Measurements from ENCODE around the gene TAF11. TPM values are rescaled to one million over a fixed set of nuclear protein-coding genes. Genes with fewer than 3 reads are reported as not detected.

TAF11 gene
- total and polyA plus RNA-seq, 2 of the 8 experiments (the other 6 are each of a cell fraction or from before 2014, with no cell fraction given) = 38.2 to 48.6 TPM

DNA sequence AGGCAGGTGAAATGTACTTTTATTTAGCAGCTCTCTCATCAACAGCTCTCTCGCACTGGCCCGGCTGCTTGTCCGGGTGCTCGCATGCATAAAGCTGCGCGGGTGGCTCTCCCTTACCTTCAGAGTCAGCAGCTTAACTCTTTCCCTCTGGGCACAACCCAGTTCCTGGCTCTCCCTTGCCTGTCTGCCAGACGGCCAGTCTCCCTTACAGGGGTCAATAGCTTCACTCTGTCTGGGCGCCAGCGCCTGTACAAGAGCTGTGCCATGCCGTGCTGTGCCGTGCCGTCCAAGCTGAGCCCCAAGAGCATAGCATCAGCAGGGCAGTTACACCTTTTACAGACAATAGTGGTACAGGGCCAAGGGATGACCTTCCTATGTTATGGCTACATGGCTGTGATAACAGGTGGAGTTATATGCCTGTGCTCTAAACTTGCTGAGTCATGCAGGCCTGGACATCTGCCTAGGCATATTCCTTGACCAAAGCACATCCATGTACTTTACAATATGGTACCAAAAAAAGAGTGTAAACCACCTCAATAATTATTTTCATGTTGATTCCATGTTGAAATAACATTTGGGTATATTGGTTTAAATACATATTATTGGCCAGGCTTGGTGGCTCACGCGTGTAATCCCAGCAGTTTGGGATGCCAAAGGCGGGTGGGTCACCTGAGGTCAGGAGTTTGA is 48.0 kb downstream of the TAF11 start (continued):
- TF ChIP-seq, protein P1, sequence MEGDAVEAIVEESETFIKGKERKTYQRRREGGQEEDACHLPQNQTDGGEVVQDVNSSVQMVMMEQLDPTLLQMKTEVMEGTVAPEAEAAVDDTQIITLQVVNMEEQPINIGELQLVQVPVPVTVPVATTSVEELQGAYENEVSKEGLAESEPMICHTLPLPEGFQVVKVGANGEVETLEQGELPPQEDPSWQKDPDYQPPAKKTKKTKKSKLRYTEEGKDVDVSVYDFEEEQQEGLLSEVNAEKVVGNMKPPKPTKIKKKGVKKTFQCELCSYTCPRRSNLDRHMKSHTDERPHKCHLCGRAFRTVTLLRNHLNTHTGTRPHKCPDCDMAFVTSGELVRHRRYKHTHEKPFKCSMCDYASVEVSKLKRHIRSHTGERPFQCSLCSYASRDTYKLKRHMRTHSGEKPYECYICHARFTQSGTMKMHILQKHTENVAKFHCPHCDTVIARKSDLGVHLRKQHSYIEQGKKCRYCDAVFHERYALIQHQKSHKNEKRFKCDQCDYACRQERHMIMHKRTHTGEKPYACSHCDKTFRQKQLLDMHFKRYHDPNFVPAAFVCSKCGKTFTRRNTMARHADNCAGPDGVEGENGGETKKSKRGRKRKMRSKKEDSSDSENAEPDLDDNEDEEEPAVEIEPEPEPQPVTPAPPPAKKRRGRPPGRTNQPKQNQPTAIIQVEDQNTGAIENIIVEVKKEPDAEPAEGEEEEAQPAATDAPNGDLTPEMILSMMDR (IDR thresholded peaks at IDR 0.05; ENCODE audit: control extremely low read depth in 1 of 3, insufficient read depth in 1 of 3, low read depth in 1 of 3, low read length in 3 of 3) = no peak
- TF ChIP-seq NANOG (IDR thresholded peaks at IDR 0.05; ENCODE audit: insufficient read depth, low read depth, low read length, poor library complexity, severe bottlenecking) (no peak), HDAC6 (IDR thresholded peaks at IDR 0.05; ENCODE audit: low read depth, low read length) (no peak), SP2 (IDR thresholded peaks at IDR 0.05; ENCODE audit: low read length) (no peak), CTBP2 (IDR thresholded peaks at IDR 0.05; ENCODE audit: borderline replicate concordance, insufficient read depth, insufficient read length, low read length) (no peak), BCL11A (IDR thresholded peaks at IDR 0.05; ENCODE audit: low read depth in 2 of 2, low read length in 2 of 2) (no peak), ZNF274 (IDR thresholded peaks at IDR 0.05; ENCODE audit: borderline replicate concordance, extremely low read depth, low read length) (no peak), SIRT6 (IDR thresholded peaks at IDR 0.05; ENCODE audit: low read length) (no peak)
- TF ChIP-seq, protein P2, sequence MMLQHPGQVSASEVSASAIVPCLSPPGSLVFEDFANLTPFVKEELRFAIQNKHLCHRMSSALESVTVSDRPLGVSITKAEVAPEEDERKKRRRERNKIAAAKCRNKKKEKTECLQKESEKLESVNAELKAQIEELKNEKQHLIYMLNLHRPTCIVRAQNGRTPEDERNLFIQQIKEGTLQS (IDR thresholded peaks at IDR 0.05; ENCODE audit: insufficient read depth, low read depth, low read length) = no peak
